ENCODE measurements around the gene IPO5.

GRCh38 chr13:98032168-98032567, 78.7 kb downstream of the IPO5 start:
- no peak for TF ChIP-seq CHD2 (IDR thresholded peaks at IDR 0.05; ENCODE audit: low read length, partially characterized antibody)
- no peak for TF ChIP-seq CTCF (IDR thresholded peaks at IDR 0.05)
- no peak for TF ChIP-seq MAX (IDR thresholded peaks at IDR 0.05; ENCODE audit: low read depth)
- no peak for TF ChIP-seq RCOR1 (IDR thresholded peaks at IDR 0.05; ENCODE audit: low read length)
- TF ChIP-seq USF2 (IDR thresholded peaks at IDR 0.05; ENCODE audit: borderline replicate concordance, low read depth, low read length): no peak
- TF ChIP-seq EP300 (IDR thresholded peaks at IDR 0.05; ENCODE audit: borderline replicate concordance in 1 of 2, low read depth in 1 of 2, low read length in 1 of 2): no peak
- TF ChIP-seq EZH2phosphoT487 (IDR thresholded peaks at IDR 0.05; ENCODE audit: borderline replicate concordance, low read depth): no peak
- TF ChIP-seq FOXM1 (IDR thresholded peaks at IDR 0.05; ENCODE audit: low read depth): no peak

Measured in SK-N-SH (cell line).